MM.1S (cell line): ENCODE measurements around the gene KIAA1549.

Experiments
- DNase-seq: peaks from one replicate; pipeline ENCODE4 v3.0.0-alpha.2; 2015
- H2AFZ ChIP-seq: fragments of 300-600 bp; sonication (generic); 2 replicates; pipeline ENCODE4 v1.6.0; 2016; ENCODE audit warnings: antibody characterized with exemption, low read length
- H3F3A ChIP-seq: fragments of 300-600 bp; sonication (generic); 2 replicates; pipeline ENCODE4 v1.6.1; 2016; ENCODE audit warnings: mild to moderate bottlenecking, antibody characterized with exemption, low read length, moderate library complexity, mixed read lengths; ENCODE audit not compliant: insufficient read depth
- H3K27ac ChIP-seq: fragments of 300-600 bp; sonication (generic); 2 replicates; pipeline ENCODE4 v1.5.1; 2016; ENCODE audit warnings: mild to moderate bottlenecking, low read length
- H3K27me3 ChIP-seq: fragments of 300-600 bp; sonication (generic); replicated peaks from 2 replicates; pipeline ENCODE4 v1.6.0; 2016; ENCODE audit warnings: low read length; ENCODE audit not compliant: insufficient read depth
- H3K36me3 ChIP-seq: fragments of 300-600 bp; sonication (generic); replicated peaks from 2 replicates; pipeline ENCODE4 v1.6.1; 2016; ENCODE audit warnings: mild to moderate bottlenecking, low read length, mixed read lengths; ENCODE audit not compliant: insufficient read depth
- H3K4me1 ChIP-seq: fragments of 300-600 bp; sonication (generic); 2 replicates; pipeline ENCODE4 v1.6.1; 2016; ENCODE audit warnings: low read length, mixed read lengths
- H3K4me2 ChIP-seq: fragments of 300-600 bp; sonication (generic); 2 replicates; pipeline ENCODE4 v1.6.0; 2016; ENCODE audit warnings: low read depth, low read length
- H3K4me3 ChIP-seq: fragments of 300-600 bp; sonication (generic); 2 replicates; pipeline ENCODE4 v1.5.1; 2016; ENCODE audit warnings: low read length, mixed read lengths
- H3K79me2 ChIP-seq: fragments of 300-600 bp; sonication (generic); 2 replicates; pipeline ENCODE4 v1.6.1; 2016; ENCODE audit warnings: mixed run types, low read length, mixed read lengths
- H3K9ac ChIP-seq: fragments of 300-600 bp; sonication (generic); 2 replicates; pipeline ENCODE4 v1.6.1; 2016; ENCODE audit warnings: low read length, mixed read lengths
- H3K9me2 ChIP-seq: fragments of 300-600 bp; sonication (generic); replicated peaks from 2 replicates; pipeline ENCODE4 v1.6.1; 2016; ENCODE audit warnings: mild to moderate bottlenecking, low read length, mixed read lengths; ENCODE audit not compliant: insufficient read depth
- H3K9me3 ChIP-seq: fragments of 300-600 bp; sonication (generic); replicated peaks from 2 replicates; pipeline ENCODE4 v1.6.1; 2016; ENCODE audit warnings: mild to moderate bottlenecking, low read length, mixed read lengths; ENCODE audit not compliant: insufficient read depth
- H4K20me1 ChIP-seq: fragments of 300-600 bp; sonication (generic); 2 replicates; pipeline ENCODE4 v1.6.1; 2016; ENCODE audit warnings: mild to moderate bottlenecking, low read length, moderate library complexity, mixed read lengths; ENCODE audit not compliant: insufficient read depth
- CTCF ChIP-seq: fragments of 300-600 bp; sonication (generic); IDR thresholded peaks from 2 replicates; pipeline ENCODE4 v1.5.1; 2016; ENCODE audit warnings: antibody characterized with exemption, low read length, mixed read lengths
- EZH2 ChIP-seq: fragments of 300-600 bp; sonication (generic); optimal IDR thresholded peaks from 2 replicates; pipeline ENCODE3; 2017; ENCODE audit warnings: low read depth, mild to moderate bottlenecking, antibody characterized with exemption, low read length, mixed read lengths
- EZH2phosphoT487 ChIP-seq: fragments of 300-600 bp; sonication (generic); IDR thresholded peaks from 2 replicates; pipeline ENCODE4 v1.6.1; 2018; ENCODE audit warnings: antibody characterized with exemption, low read length

The KIAA1549 gene

GRCh38 chr7:138898255-138898654 lies 82.9 kb downstream of the KIAA1549 start:
- Histone ChIP-seq H3K36me3 (no peaks in the 10 kb centered on the region), H3K9ac (no peak overlapping the region), H3K4me1 (peaks cover 5% of the 10 kb centered on the region; the same call in 1 of the 2 replicates), H2AFZ (no peak overlapping the region), H3K27ac (no peak overlapping the region), H3K9me2 (no peaks in the 10 kb centered on the region), H3K79me2 (no peaks in the 10 kb centered on the region), H4K20me1 (no peaks in the 10 kb centered on the region), H3K9me3 (no peaks in the 10 kb centered on the region), H3K4me3 (no peak overlapping the region), H3K4me2 (no peak overlapping the region), H3F3A (no peaks in the 10 kb centered on the region), H3K27me3 (no peaks in the 10 kb centered on the region)
- peak; percentile 41 for DNase-seq
- no peak for TF ChIP-seq CTCF

GRCh38 chr7:138895679-138896078 lies 85.5 kb downstream of the KIAA1549 start:
- H3K27ac ChIP-seq = no peak overlapping the region
- no peak overlapping the region for H3K4me2 ChIP-seq
- no peaks in the 10 kb centered on the region for H3K79me2 ChIP-seq
- no peaks in the 10 kb centered on the region for H3K27me3 ChIP-seq
- H4K20me1 ChIP-seq = no peaks in the 10 kb centered on the region
- no peaks in the 10 kb centered on the region for H3K9me3 ChIP-seq
- no peaks in the 10 kb centered on the region for H3F3A ChIP-seq
- H3K36me3 ChIP-seq = no peaks in the 10 kb centered on the region
- H3K9me2 ChIP-seq = no peaks in the 10 kb centered on the region
- no peak overlapping the region for H2AFZ ChIP-seq
- TF ChIP-seq EZH2 (no peak), EZH2phosphoT487 (no peak)
- H3K4me3 ChIP-seq = no peak overlapping the region
- DNase-seq = no peak
- peaks cover 5% of the 10 kb centered on the region; the same call in 1 of the 2 replicates for H3K4me1 ChIP-seq
- no peak overlapping the region for H3K9ac ChIP-seq

DNA sequence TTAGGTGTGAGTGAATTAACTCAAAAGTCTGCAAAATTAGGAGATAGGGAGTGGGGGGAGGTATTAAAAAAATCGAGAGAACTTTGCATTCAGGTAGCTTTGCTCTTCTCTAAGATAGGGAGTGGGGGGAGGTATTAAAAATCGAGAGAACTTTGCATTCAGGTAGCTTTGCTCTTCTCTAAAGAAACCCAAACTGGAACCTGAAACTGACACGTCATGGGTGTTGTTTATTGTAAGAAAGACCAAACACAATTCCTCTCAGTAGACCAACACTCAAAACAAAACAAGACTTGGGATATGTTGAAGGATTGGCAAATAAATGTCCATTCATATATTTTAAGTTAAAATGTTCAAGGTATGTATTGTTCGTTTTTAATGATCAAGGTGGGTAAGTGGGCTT lies 87.9 kb downstream of the KIAA1549 start:
- no peaks in the 10 kb centered on the region for H4K20me1 ChIP-seq
- H3K4me3 ChIP-seq = no peak overlapping the region
- TF ChIP-seq CTCF (no peak), EZH2phosphoT487 (no peak), EZH2 (no peak)
- no peaks in the 10 kb centered on the region for H3K9me2 ChIP-seq
- H3F3A ChIP-seq = no peaks in the 10 kb centered on the region
- no peaks in the 10 kb centered on the region for H3K36me3 ChIP-seq
- no peak overlapping the region for H3K27ac ChIP-seq
- no peaks in the 10 kb centered on the region for H3K79me2 ChIP-seq
- H3K27me3 ChIP-seq = no peaks in the 10 kb centered on the region
- H3K9ac ChIP-seq = no peak overlapping the region
- H3K9me3 ChIP-seq = no peaks in the 10 kb centered on the region
- no peak overlapping the region for H3K4me2 ChIP-seq
- no peak for DNase-seq
- H2AFZ ChIP-seq = no peak overlapping the region
- H3K4me1 ChIP-seq = peaks cover under 1% of the 10 kb centered on the region; the same call in 1 of the 2 replicates

DNA sequence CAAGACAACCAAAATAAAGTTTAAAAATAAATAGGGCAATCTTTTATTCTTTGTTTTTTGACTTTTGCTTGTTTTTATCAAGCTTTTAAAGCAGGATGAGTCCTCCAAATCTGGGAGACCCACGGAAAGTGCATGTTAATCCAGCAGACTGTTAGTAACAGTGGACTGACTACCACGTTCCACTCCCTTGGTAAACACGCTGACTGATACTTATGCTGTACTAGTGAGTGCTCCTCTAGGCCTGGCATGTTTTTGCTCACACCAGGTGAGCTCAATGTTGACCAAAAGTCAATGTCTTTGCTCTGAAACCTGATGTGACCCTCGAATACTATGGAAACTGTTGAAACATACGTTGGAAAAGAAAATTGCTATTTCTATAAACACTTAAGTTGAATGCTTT lies 88.4 kb downstream of the KIAA1549 start:
- no peak for DNase-seq
- Histone ChIP-seq H3K9me3 (no peaks in the 10 kb centered on the region), H3K4me1 (no peaks in the 10 kb centered on the region), H3K36me3 (no peaks in the 10 kb centered on the region), H3F3A (no peaks in the 10 kb centered on the region), H3K27me3 (no peaks in the 10 kb centered on the region), H4K20me1 (no peaks in the 10 kb centered on the region), H3K9ac (no peak overlapping the region), H2AFZ (no peak overlapping the region), H3K9me2 (no peaks in the 10 kb centered on the region), H3K79me2 (no peaks in the 10 kb centered on the region), H3K4me3 (no peak overlapping the region), H3K4me2 (no peak overlapping the region), H3K27ac (no peak overlapping the region)
- TF ChIP-seq EZH2 (no peak), EZH2phosphoT487 (no peak), CTCF (no peak)
